PC-3 (cell line): ENCODE measurements around the gene GPR68. TPM values are rescaled to one million over a fixed set of nuclear protein-coding genes. Genes with fewer than 3 reads are reported as not detected.

Experiments used
- ATAC-seq: fragments of 200-7000 bp; cut with Tn5 transposase; 2 replicates; pipeline ENCODE4 v1.9.1; 2020; ENCODE audit warnings: mild to moderate bottlenecking, moderate library complexity
- BruUV-seq: library from RNA; stranded (reverse); fragments of 400-500 nt; replicated peaks from 2 replicates; lab custom pipeline; 2021; lab: Mats Ljungman, UMichigan
- CTCF ChIA-PET: fragments of 300-600 bp; sonication (Branson Sonifier 250); formaldehyde crosslinking; loops from one replicate; lab custom pipeline; 2022; ENCODE audit warnings: antibody characterized with exemption; lab: Charles Lee
- POLR2A ChIA-PET: fragments of 300-600 bp; sonication (Branson Sonifier 250); formaldehyde crosslinking; loops from one replicate; lab custom pipeline; 2022; ENCODE audit warnings: antibody characterized with exemption; ENCODE audit not compliant: unreplicated experiment; lab: Charles Lee
- DNase-seq: peaks from one replicate; pipeline ENCODE4 v3.0.0-alpha.2; 2015
- H2AFZ ChIP-seq: fragments of 300-600 bp; sonication (generic); 2 replicates; pipeline ENCODE4 v1.6.0; 2016; ENCODE audit warnings: antibody characterized with exemption, low read length
- H3F3A ChIP-seq: fragments of 300-600 bp; sonication (generic); one replicate; pipeline ENCODE4 v1.6.0; 2017; ENCODE audit warnings: antibody characterized with exemption, low read length, control low read depth, mild to moderate bottlenecking; ENCODE audit not compliant: unreplicated experiment
- H3K27ac ChIP-seq: fragments of 300-600 bp; sonication (generic); 2 replicates; pipeline ENCODE4 v1.5.1; 2016; ENCODE audit warnings: mild to moderate bottlenecking, low read length
- H3K27me3 ChIP-seq: fragments of 300-600 bp; sonication (generic); 2 replicates; pipeline ENCODE4 v1.6.1; 2016; ENCODE audit warnings: low read length, mixed read lengths
- H3K36me3 ChIP-seq: fragments of 300-600 bp; sonication (generic); 2 replicates; pipeline ENCODE4 v1.6.1; 2016; ENCODE audit warnings: low read depth, mixed run types, low read length, mixed read lengths
- H3K4me1 ChIP-seq: fragments of 300-600 bp; sonication (generic); 2 replicates; pipeline ENCODE4 v1.5.1; 2016; ENCODE audit warnings: low read length; ENCODE audit not compliant: insufficient read depth
- H3K4me2 ChIP-seq: fragments of 300-600 bp; sonication (generic); 2 replicates; pipeline ENCODE4 v1.6.0; 2016; ENCODE audit warnings: low read length
- H3K4me3 ChIP-seq: fragments of 300-600 bp; sonication (generic); 2 replicates; pipeline ENCODE4 v1.5.1; 2016; ENCODE audit warnings: mild to moderate bottlenecking, low read length, mixed read lengths
- H3K79me2 ChIP-seq: fragments of 300-600 bp; sonication (generic); 2 replicates; pipeline ENCODE4 v1.6.1; 2017; ENCODE audit warnings: low read length, mixed read lengths
- H3K9ac ChIP-seq: fragments of 300-600 bp; sonication (generic); 2 replicates; pipeline ENCODE4 v1.6.0; 2016; ENCODE audit warnings: mild to moderate bottlenecking, low read length
- H3K9me2 ChIP-seq: fragments of 300-600 bp; sonication (generic); replicated peaks from 2 replicates; pipeline ENCODE4 v1.6.1; 2016; ENCODE audit warnings: mixed run types, low read length, mixed read lengths
- H3K9me3 ChIP-seq: fragments of 300-600 bp; sonication (generic); 2 replicates; pipeline ENCODE4 v1.6.1; 2016; ENCODE audit warnings: low read length, mixed read lengths
- H4K20me1 ChIP-seq: fragments of 300-600 bp; sonication (generic); 2 replicates; pipeline ENCODE4 v1.6.1; 2016; ENCODE audit warnings: low read length, mixed read lengths
- EZH2 ChIP-seq: fragments of 300-600 bp; sonication (generic); IDR thresholded peaks from one replicate; pipeline ENCODE4 v1.6.1; 2017; ENCODE audit warnings: antibody characterized with exemption, mild to moderate bottlenecking, low read length; ENCODE audit not compliant: unreplicated experiment
- EZH2phosphoT487 ChIP-seq: fragments of 300-600 bp; sonication (generic); IDR thresholded peaks from 2 replicates; pipeline ENCODE4 v1.6.1; 2018; ENCODE audit warnings: mild to moderate bottlenecking, antibody characterized with exemption, low read length, borderline replicate concordance
- intact Hi-C: fragments of 100-400 bp; cut with micrococcal nuclease; formaldehyde crosslinking; loops from 2 replicates; pipeline ENCODE4 v1.9.0; 2023
- total RNA-seq: library from RNA; depleted of rRNA; stranded (reverse); fragments of >200 nt; gene quantifications from 2 replicates; pipeline ENCODE4 v1.2.3, GENCODE V29; 2014
- TF ChIP-seq, protein P1 (sequence below): fragments of 300-600 bp; sonication (generic); conservative IDR thresholded peaks from 2 replicates; pipeline ENCODE4 v1.5.1; 2017; ENCODE audit warnings: antibody characterized with exemption, low read depth, mild to moderate bottlenecking, low read length

The GPR68 gene
- total RNA-seq, 1 experiment from 2014 or later = 1.5 TPM

DNA sequence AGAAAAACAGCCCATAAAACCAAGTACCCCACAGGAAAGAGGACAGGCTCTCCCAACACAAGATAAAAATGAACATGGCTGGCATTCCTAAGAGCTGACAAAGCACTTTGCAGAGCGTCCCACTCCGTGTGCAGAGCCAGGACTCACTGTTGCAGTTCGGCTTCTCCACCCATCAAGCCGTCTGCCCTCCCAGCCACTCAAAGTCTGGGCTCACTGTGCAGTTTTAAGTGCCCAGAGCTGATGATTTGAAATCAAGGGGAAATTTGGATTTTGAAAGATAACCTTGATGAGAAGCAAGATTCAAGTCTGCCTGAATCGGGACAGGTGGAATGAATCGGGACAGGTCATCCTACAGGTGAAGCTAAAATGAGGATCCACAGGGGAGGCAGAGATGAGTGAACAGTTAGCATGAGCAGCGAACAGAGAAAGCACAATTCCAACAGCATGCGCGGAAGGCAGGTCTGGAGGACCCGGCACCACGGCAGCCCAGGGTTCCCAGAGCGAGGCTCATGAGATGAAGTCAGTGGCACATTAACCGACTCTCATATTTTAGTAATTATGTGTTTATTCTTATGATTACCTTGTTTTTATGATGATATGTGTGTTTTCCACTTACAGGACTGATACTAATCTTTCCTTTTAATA, 39.8 kb upstream of the GPR68 start:
- ChIA-PET POLR2A (no interaction called here), CTCF (interaction anchor here (1.6 kb wide), 1 partner anchor 106 kb away, joined by 9 read pairs; no protein-coding TSS in a partner anchor)
- Histone ChIP-seq H3K9me2 (no peaks in the 10 kb centered on the region), H3K4me3 (no peak overlapping the region), H3K36me3 (peaks cover 3% of the 10 kb centered on the region), H3K79me2 (no peaks in the 10 kb centered on the region), H3K9me3 (no peaks in the 10 kb centered on the region), H2AFZ (0 out of 2 replicates have a peak overlapping the region, but pooled peaks have one; percentile 21), H3K9ac (no peak overlapping the region), H3K27ac (peak overlapping the region; percentile 34), H3K4me2 (peak overlapping the region; percentile 65), H3K27me3 (no peaks in the 10 kb centered on the region), H3K4me1 (peaks cover 37% of the 10 kb centered on the region), H3F3A (no peaks in the 10 kb centered on the region), H4K20me1 (no peaks in the 10 kb centered on the region)
- intact Hi-C loops = loop anchor here (10.0 kb wide), 1 partner anchor 59 kb away; no protein-coding TSS in a partner anchor
- TF ChIP-seq, protein P1, sequence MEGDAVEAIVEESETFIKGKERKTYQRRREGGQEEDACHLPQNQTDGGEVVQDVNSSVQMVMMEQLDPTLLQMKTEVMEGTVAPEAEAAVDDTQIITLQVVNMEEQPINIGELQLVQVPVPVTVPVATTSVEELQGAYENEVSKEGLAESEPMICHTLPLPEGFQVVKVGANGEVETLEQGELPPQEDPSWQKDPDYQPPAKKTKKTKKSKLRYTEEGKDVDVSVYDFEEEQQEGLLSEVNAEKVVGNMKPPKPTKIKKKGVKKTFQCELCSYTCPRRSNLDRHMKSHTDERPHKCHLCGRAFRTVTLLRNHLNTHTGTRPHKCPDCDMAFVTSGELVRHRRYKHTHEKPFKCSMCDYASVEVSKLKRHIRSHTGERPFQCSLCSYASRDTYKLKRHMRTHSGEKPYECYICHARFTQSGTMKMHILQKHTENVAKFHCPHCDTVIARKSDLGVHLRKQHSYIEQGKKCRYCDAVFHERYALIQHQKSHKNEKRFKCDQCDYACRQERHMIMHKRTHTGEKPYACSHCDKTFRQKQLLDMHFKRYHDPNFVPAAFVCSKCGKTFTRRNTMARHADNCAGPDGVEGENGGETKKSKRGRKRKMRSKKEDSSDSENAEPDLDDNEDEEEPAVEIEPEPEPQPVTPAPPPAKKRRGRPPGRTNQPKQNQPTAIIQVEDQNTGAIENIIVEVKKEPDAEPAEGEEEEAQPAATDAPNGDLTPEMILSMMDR = no peak
- TF ChIP-seq EZH2phosphoT487 (no peak), EZH2 (no peak)
- ATAC-seq (peak; percentile 69), DNase-seq (peak; percentile 78)
- BruUV-seq = no TSS peak

DNA sequence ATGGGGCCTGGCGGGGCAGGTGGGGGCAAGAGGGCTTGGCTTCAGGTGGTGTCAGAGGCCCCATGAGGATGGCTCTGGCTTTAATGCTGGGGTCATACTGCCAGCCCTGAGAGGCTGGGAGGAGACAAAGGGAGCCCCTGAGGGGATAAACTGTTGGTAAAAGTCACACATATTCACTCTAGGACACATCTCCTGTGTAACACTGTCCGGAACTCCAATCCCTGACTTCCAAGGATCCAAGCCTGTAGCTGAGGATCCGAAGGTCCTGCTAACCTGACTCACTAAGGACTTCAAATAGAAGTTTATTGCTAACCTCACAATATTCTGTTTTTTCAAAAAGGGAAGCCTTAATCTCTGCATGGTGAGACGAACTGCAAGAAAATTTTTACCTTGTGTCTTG, 39.2 kb upstream of the GPR68 start:
- peak; percentile 8; the same call in 1 of the 2 replicates for ATAC-seq
- POLR2A ChIA-PET = no interaction called here
- CTCF ChIA-PET = no interaction called here

More for the DNA sequence above, 39.2 kb upstream of the GPR68 start:
- Histone ChIP-seq H3K27me3 (no peaks in the 10 kb centered on the region), H2AFZ (0 out of 2 replicates have a peak overlapping the region, but pooled peaks have one; percentile 21), H3K36me3 (peaks cover 7% of the 10 kb centered on the region), H3K4me2 (peak overlapping the region; percentile 65), H3K27ac (peak overlapping the region; percentile 34), H3F3A (no peaks in the 10 kb centered on the region), H3K4me3 (no peak overlapping the region), H3K79me2 (no peaks in the 10 kb centered on the region), H3K9ac (no peak overlapping the region), H3K9me2 (no peaks in the 10 kb centered on the region), H4K20me1 (no peaks in the 10 kb centered on the region), H3K4me1 (peaks cover 37% of the 10 kb centered on the region), H3K9me3 (no peaks in the 10 kb centered on the region)
- no TSS peak for BruUV-seq
- DNase-seq = peak; percentile 30
- intact Hi-C loops = loop anchor here (10.0 kb wide), 1 partner anchor 59 kb away; no protein-coding TSS in a partner anchor
- TF ChIP-seq EZH2 (no peak), EZH2phosphoT487 (no peak)
- TF ChIP-seq, protein P1 = no peak
